ENCODE data around the gene ENDOD1.

DNA sequence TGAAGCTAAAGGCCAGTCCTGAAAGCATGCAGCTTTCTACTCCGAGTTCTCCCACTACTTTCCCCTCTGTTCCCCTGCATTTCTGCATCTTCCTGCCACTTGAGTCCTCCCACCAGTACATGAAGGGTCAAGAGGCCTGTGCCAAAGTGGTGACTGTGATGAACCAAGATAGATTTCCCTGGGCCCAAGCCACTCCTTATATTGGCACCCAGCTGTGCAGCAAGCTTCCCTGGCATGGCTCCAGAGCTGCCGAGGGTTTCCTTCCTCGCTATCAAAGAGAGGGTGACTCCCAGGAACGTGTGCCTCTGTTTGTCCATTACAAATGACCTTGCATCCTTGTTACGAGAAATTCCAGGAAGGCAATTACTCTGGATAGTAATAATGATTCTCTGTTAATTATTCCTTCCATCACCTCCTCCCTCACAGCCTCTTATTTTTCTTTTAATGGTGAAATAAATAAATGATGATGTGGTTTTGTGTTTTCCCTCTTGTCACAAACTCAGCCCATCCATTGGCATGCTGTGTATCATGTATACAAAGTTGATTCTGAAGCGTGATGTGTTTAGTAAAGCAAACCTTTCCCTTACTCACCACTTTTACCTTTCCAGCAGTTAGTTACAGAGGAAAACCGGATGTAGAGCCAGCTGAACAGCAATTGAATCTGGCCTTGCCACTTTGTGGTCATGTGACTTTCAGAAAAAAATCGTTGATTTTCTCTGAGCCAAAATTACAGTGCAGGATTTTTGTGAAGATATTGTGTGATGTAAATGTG lies 14.7 kb upstream of the ENDOD1 start:
- TF ChIP-seq, protein P1, sequence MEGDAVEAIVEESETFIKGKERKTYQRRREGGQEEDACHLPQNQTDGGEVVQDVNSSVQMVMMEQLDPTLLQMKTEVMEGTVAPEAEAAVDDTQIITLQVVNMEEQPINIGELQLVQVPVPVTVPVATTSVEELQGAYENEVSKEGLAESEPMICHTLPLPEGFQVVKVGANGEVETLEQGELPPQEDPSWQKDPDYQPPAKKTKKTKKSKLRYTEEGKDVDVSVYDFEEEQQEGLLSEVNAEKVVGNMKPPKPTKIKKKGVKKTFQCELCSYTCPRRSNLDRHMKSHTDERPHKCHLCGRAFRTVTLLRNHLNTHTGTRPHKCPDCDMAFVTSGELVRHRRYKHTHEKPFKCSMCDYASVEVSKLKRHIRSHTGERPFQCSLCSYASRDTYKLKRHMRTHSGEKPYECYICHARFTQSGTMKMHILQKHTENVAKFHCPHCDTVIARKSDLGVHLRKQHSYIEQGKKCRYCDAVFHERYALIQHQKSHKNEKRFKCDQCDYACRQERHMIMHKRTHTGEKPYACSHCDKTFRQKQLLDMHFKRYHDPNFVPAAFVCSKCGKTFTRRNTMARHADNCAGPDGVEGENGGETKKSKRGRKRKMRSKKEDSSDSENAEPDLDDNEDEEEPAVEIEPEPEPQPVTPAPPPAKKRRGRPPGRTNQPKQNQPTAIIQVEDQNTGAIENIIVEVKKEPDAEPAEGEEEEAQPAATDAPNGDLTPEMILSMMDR (IDR thresholded peaks at IDR 0.05) = no peak
- TF ChIP-seq POLR2A (IDR thresholded peaks at IDR 0.05) = no peak
- peak; percentile 70 for TF ChIP-seq POLR2AphosphoS5 (IDR thresholded peaks at IDR 0.05)

All from prostate gland (tissue), 2 donors.